Measurements from ENCODE around the gene VPS18. TPM values are rescaled to one million over a fixed set of nuclear protein-coding genes. Genes with fewer than 3 reads are reported as not detected.

VPS18 gene
- total RNA-seq, 2 donors from 2014 or later = 13.6 to 18.4 TPM

GRCh38 chr15:40899536-40900207 is 5.4 kb downstream of the VPS18 start:
- H3K27ac Mint-ChIP-seq = no peak overlapping the region
- DNase-seq (no peak), ATAC-seq (no peak)
- H3K4me1 Mint-ChIP-seq = peaks cover 25% of the 10 kb centered on the region
- no peaks in the 10 kb centered on the region for H3K36me3 Mint-ChIP-seq (ENCODE audit: low read depth)
- H3K9me3 ChIP-seq (ENCODE audit: control insufficient read depth, low read length, poor library complexity, severe bottlenecking) = no peaks in the 10 kb centered on the region
- H3K27me3 Mint-ChIP-seq = no peaks in the 10 kb centered on the region
- H3K4me3 Mint-ChIP-seq = no peak overlapping the region

GRCh38 chr15:40900256-40901052 is 6.2 kb downstream of the VPS18 start:
- peaks cover 18% of the 10 kb centered on the region for H3K4me1 Mint-ChIP-seq
- DNase-seq = no peak

DNA sequence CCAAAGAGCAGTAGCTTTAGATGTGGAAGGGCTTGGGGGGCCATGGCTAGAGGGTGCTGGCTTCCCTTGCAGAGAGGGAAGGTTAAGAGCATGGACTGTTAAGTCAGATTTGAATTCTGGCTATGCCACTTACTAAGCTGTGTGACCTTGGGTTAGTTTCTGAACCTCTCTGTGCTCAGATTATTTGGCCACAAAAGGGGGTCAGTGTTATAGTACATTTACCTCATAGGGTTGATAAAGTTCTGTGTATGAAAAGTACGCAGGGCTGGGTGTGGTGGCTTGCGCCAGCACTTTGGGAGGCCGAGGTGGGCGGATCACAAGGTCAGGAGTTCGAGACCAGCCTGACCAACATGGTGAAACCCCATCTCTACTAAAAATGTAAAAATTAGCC is 6.8 kb downstream of the VPS18 start:
- H3K36me3 Mint-ChIP-seq (ENCODE audit: low read depth) = no peaks in the 10 kb centered on the region
- ATAC-seq (no peak), DNase-seq (no peak)
- no peak overlapping the region for H3K4me3 Mint-ChIP-seq
- H3K9me3 ChIP-seq (ENCODE audit: control insufficient read depth, low read length, poor library complexity, severe bottlenecking) = no peaks in the 10 kb centered on the region
- no peaks in the 10 kb centered on the region for H3K27me3 Mint-ChIP-seq
- peak overlapping the region; percentile 29 for H3K27ac Mint-ChIP-seq
- H3K4me1 Mint-ChIP-seq = peaks cover 18% of the 10 kb centered on the region

More at GRCh38 chr15:40900256-40901052, 6.2 kb downstream of the VPS18 start:
- H3K27me3 Mint-ChIP-seq = no peaks in the 10 kb centered on the region
- peak overlapping the region; percentile 29 for H3K27ac Mint-ChIP-seq
- H3K4me3 Mint-ChIP-seq = no peak overlapping the region
- no peaks in the 10 kb centered on the region for H3K9me3 ChIP-seq (ENCODE audit: control insufficient read depth, low read length, poor library complexity, severe bottlenecking)
- H3K36me3 Mint-ChIP-seq (ENCODE audit: low read depth) = no peaks in the 10 kb centered on the region
- ATAC-seq = no peak

DNA sequence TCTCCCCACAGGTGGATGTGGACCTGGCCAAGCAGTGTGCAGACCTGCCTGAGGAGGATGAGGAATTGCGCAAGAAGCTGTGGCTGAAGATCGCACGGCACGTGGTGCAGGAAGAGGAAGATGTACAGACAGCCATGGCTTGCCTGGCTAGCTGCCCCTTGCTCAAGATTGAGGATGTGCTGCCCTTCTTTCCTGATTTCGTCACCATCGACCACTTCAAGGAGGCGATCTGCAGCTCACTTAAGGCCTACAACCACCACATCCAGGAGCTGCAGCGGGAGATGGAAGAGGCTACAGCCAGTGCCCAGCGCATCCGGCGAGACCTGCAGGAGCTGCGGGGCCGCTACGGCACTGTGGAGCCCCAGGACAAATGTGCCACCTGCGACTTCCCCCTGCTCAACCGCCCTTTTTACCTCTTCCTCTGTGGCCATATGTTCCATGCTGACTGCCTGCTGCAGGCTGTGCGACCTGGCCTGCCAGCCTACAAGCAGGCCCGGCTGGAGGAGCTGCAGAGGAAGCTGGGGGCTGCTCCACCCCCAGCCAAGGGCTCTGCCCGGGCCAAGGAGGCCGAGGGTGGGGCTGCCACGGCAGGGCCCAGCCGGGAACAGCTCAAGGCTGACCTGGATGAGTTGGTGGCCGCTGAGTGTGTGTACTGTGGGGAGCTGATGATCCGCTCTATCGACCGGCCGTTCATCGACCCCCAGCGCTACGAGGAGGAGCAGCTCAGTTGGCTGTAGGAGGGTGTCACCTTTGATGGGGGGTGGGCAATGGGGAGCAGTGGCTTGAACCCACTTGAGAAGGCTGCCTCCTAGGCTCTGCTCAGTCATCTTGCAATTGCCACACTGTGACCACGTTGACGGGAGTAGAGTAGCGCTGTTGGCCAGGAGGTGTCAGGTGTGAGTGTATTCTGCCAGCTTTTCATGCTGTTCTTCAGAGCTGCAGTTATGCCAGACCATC is 8.6 kb downstream of the VPS18 start:
- peak overlapping the region; percentile 87 for H3K27ac Mint-ChIP-seq
- no peaks in the 10 kb centered on the region for H3K36me3 Mint-ChIP-seq (ENCODE audit: low read depth)

DNA sequence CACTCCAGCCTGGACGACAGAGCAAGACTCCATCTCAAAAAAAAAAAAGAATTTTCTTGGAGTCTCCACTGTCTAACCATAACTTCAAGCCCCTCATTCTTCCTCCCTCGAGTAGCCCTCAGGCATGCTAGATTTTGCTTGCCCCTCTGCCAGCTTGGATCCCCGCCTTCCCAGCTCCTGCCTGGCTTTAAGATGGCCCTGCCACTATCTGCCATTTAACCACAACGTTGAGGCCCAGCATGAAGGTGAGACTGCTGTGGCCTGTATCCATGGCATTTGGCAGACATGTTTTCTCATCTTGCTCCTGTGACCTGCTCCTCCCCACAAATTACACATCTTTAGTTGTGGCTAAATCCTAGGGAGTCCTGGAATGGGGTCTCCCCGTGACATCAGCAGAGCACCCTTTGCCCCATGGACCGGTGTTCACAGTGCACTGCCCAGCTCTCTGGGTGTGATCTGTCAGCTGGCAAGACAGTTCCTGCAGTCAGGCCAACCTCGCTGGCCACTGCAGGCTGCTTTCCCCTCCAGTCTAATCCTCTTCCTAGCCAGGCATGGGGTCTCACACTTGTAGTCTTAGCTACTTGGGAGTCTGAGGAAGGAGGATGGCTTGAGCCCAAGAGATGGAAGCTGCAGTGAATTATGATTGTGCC is 10.4 kb downstream of the VPS18 start:
- H3K9me3 ChIP-seq (ENCODE audit: control insufficient read depth, low read length, poor library complexity, severe bottlenecking) = no peaks in the 10 kb centered on the region
- Mint-ChIP-seq H3K27me3 (no peaks in the 10 kb centered on the region), H3K27ac (no peak overlapping the region), H3K4me3 (peak overlapping the region; percentile 45), H3K36me3 (ENCODE audit: low read depth) (no peaks in the 10 kb centered on the region), H3K4me1 (peaks cover 20% of the 10 kb centered on the region)
- no peak for DNase-seq
- ATAC-seq = no peak

More for the DNA sequence above, 8.6 kb downstream of the VPS18 start:
- H3K4me3 Mint-ChIP-seq = no peak overlapping the region
- DNase-seq (no peak), ATAC-seq (no peak)
- no peaks in the 10 kb centered on the region for H3K9me3 ChIP-seq (ENCODE audit: control insufficient read depth, low read length, poor library complexity, severe bottlenecking)
- no peaks in the 10 kb centered on the region for H3K27me3 Mint-ChIP-seq
- H3K4me1 Mint-ChIP-seq = peaks cover 18% of the 10 kb centered on the region

GRCh38 chr15:40906091-40906990 is 12.1 kb downstream of the VPS18 start:
- Mint-ChIP-seq H3K27ac (peak overlapping the region; percentile 32), H3K4me1 (peaks cover 18% of the 10 kb centered on the region), H3K4me3 (peak overlapping the region; percentile 88), H3K36me3 (ENCODE audit: low read depth) (no peaks in the 10 kb centered on the region), H3K27me3 (no peaks in the 10 kb centered on the region)
- H3K9me3 ChIP-seq (ENCODE audit: control insufficient read depth, low read length, poor library complexity, severe bottlenecking) = no peaks in the 10 kb centered on the region
- ATAC-seq = peak; percentile 75
- peak; percentile 66 to 70 (median 67) for DNase-seq

GRCh38 chr15:40906991-40907802 is 12.9 kb downstream of the VPS18 start:
- no peaks in the 10 kb centered on the region for H3K36me3 Mint-ChIP-seq (ENCODE audit: low read depth)
- H3K27me3 Mint-ChIP-seq = no peaks in the 10 kb centered on the region
- DNase-seq (peak in 2 of 3 donors; percentile 36 to 40), ATAC-seq (peak; percentile 49)
- peak overlapping the region; percentile 27 for H3K27ac Mint-ChIP-seq
- H3K4me1 Mint-ChIP-seq = peaks cover 18% of the 10 kb centered on the region
- H3K4me3 Mint-ChIP-seq = peak overlapping the region; percentile 88
- no peaks in the 10 kb centered on the region for H3K9me3 ChIP-seq (ENCODE audit: control insufficient read depth, low read length, poor library complexity, severe bottlenecking)

DNA sequence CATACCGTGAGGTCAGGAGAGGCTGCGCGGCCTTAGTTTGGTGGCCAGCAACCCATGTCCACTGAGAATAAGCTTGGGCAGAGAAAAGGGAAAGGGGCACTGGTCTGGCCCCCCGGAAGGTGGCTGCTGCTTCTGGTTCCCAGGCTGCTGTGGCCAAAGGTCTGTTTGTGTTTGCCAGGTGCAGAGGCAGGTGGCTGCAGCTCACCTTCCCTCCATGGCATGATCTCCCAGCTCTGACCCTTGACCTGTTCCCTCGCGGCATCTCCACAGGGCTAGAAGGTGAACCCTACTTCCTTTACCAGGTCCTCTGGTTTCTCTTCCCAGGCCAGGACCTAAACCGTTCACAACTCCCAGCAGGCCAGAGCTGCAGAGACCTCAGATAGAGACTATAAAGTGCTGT is 13.8 kb downstream of the VPS18 start:
- ATAC-seq (no peak), DNase-seq (no peak)
- H3K9me3 ChIP-seq (ENCODE audit: control insufficient read depth, low read length, poor library complexity, severe bottlenecking) = no peaks in the 10 kb centered on the region
- Mint-ChIP-seq H3K4me1 (peaks cover 18% of the 10 kb centered on the region), H3K27me3 (no peaks in the 10 kb centered on the region), H3K36me3 (ENCODE audit: low read depth) (no peaks in the 10 kb centered on the region), H3K4me3 (peak overlapping the region; percentile 88), H3K27ac (peak overlapping the region; percentile 60)

DNA sequence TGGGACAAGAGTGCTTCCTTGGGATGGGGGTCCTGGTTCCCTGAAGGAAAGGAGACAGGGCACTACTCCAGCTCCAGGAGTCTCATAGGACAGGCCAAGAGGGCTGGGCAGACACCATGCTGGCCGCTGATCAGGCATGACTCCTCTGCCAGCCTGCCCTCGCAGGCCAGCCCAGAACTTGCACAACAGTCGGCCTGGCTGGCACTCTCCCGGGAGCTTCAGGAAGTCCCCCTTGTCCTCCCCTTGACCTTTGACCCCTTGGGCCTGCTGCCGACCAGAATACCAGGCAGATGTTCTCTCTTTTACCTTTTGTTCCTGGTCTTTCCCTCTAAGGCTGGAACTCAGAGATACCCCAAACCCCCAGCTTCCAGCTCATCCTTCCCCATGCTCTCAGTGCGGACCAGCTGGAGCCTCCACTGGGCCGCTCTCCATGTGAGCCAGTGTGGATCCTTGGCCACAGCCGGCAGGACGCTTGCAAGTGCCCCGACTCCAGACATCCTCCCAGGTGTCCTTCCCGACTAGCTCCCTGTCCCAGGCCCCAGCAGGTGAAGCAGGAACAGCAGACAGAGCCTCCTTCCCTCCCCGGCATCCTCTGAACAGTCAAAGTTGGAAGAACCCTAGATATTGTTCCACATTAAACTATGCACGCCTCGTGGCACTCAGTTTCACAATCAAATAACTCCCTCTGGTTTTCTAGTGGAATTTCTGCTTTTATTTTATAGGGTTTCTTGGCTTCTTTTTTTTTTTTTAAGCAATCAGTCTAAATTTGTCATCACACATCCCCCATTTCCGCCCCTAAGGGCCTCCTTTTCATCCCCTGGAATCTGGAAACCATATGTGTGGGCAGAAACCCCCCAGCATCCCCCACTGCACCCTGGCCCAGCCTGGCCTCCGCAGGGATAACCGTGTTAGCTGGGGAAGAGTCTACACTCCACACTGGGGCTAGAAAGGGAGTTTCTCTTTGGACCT is 15.7 kb downstream of the VPS18 start:
- Mint-ChIP-seq H3K27me3 (no peaks in the 10 kb centered on the region), H3K4me1 (peaks cover 9% of the 10 kb centered on the region), H3K4me3 (no peak overlapping the region), H3K36me3 (ENCODE audit: low read depth) (no peaks in the 10 kb centered on the region), H3K27ac (peak overlapping the region; percentile 60)
- no peaks in the 10 kb centered on the region for H3K9me3 ChIP-seq (ENCODE audit: control insufficient read depth, low read length, poor library complexity, severe bottlenecking)
- no peak for DNase-seq
- no peak for ATAC-seq

DNA sequence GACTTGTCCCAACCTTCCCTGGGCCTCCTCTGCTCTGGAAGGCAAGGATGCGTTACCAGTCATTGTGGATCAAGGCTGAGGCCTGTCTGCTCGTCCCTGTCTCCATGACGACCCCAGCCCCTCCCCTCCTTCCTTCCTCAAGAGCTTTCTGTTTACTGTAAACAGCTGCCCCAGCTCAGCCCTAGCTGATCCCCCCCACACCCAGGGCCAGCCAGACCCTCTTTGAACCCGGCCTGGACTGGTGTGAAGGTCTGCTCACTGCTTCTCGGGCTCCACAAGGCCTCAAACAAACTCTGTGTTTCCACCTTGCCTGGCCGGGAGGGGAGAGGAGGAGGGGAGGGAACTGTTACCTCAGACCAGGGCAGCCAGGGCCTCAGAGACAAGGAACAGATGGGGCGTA is 16.9 kb downstream of the VPS18 start:
- no peaks in the 10 kb centered on the region for H3K9me3 ChIP-seq (ENCODE audit: control insufficient read depth, low read length, poor library complexity, severe bottlenecking)
- Mint-ChIP-seq H3K4me1 (peaks cover 9% of the 10 kb centered on the region), H3K36me3 (ENCODE audit: low read depth) (no peaks in the 10 kb centered on the region), H3K4me3 (no peak overlapping the region), H3K27me3 (no peaks in the 10 kb centered on the region), H3K27ac (no peak overlapping the region)
- ATAC-seq = no peak
- no peak for DNase-seq
